GM23248 (cell line): ENCODE results near the gene GLB1L3. TPM values are rescaled to one million over a fixed set of nuclear protein-coding genes. Genes with fewer than 3 reads are reported as not detected.

Experiments
- DNase-seq: peaks from one replicate; pipeline ENCODE4 v3.0.0-alpha.2; 2015
- H2AFZ ChIP-seq: fragments of 200-600 bp; sonication (generic); 2 replicates; pipeline ENCODE4 v1.6.1; 2016; ENCODE audit warnings: antibody characterized with exemption
- H3F3A ChIP-seq: fragments of 200-600 bp; sonication (generic); 2 replicates; pipeline ENCODE4 v1.6.1; 2016; ENCODE audit warnings: mild to moderate bottlenecking, antibody characterized with exemption, mixed run types; ENCODE audit not compliant: insufficient read depth
- H3K27ac ChIP-seq: fragments of 200-600 bp; sonication (generic); 2 replicates; pipeline ENCODE4 v1.5.1; 2016; ENCODE audit warnings: mild to moderate bottlenecking
- H3K27me3 ChIP-seq: fragments of 200-600 bp; sonication (generic); replicated peaks from 2 replicates; pipeline ENCODE4 v1.6.1; 2016; ENCODE audit warnings: mild to moderate bottlenecking; ENCODE audit not compliant: insufficient read depth
- H3K36me3 ChIP-seq: fragments of 200-600 bp; sonication (generic); 2 replicates; pipeline ENCODE4 v1.6.1; 2016; ENCODE audit warnings: low read depth, mild to moderate bottlenecking
- H3K4me1 ChIP-seq: fragments of 200-600 bp; sonication (generic); 2 replicates; pipeline ENCODE4 v1.6.1; 2016; ENCODE audit warnings: mild to moderate bottlenecking; ENCODE audit not compliant: insufficient read depth
- H3K4me2 ChIP-seq: fragments of 200-600 bp; sonication (generic); one replicate; pipeline ENCODE4 v1.6.1; 2016; ENCODE audit warnings: mild to moderate bottlenecking; ENCODE audit not compliant: unreplicated experiment
- H3K4me3 ChIP-seq: fragments of 200-600 bp; sonication (generic); 2 replicates; pipeline ENCODE4 v1.5.1; 2016; ENCODE audit warnings: mild to moderate bottlenecking
- H3K79me2 ChIP-seq: fragments of 200-600 bp; sonication (generic); 2 replicates; pipeline ENCODE4 v1.6.1; 2016; ENCODE audit warnings: mild to moderate bottlenecking; ENCODE audit not compliant: insufficient read depth
- H3K9ac ChIP-seq: fragments of 200-600 bp; sonication (generic); 2 replicates; pipeline ENCODE4 v1.6.1; 2016; ENCODE audit warnings: mild to moderate bottlenecking
- H3K9me2 ChIP-seq: fragments of 200-600 bp; sonication (generic); 2 replicates; pipeline ENCODE4 v1.6.1; 2016; ENCODE audit warnings: mixed run types, mild to moderate bottlenecking, moderate library complexity; ENCODE audit not compliant: insufficient read depth
- H3K9me3 ChIP-seq: fragments of 200-600 bp; sonication (generic); one replicate; pipeline ENCODE4 v1.6.1; 2017; ENCODE audit warnings: low read depth
- H4K20me1 ChIP-seq: fragments of 200-600 bp; sonication (generic); 2 replicates; pipeline ENCODE4 v1.6.0; 2016; ENCODE audit not compliant: insufficient read depth
- EZH2 ChIP-seq: fragments of 200-600 bp; sonication (generic); IDR thresholded peaks from 2 replicates; pipeline ENCODE4 v1.6.1; 2018; ENCODE audit warnings: antibody characterized with exemption, mild to moderate bottlenecking; ENCODE audit not compliant: insufficient read depth, poor library complexity, severe bottlenecking
- EZH2phosphoT487 ChIP-seq: fragments of 200-600 bp; sonication (generic); IDR thresholded peaks from 2 replicates; pipeline ENCODE4 v1.6.1; 2018; ENCODE audit warnings: antibody characterized with exemption, moderate library complexity, mild to moderate bottlenecking, low read depth; ENCODE audit not compliant: insufficient read depth
- WGBS, 2 experiments: methylation state at CpG; one replicate each; pipeline ENCODE4 v1.1.6; 2015 to 2017; ENCODE audit warnings: low lambda C conversion rate in 2 of 2, low coverage in 1 of 2; ENCODE audit errors: missing lambda C conversion rate in 2 of 2; 5-methylcytosine and 5-hydroxymethylcytosine counted together
- in situ Hi-C: fragments of 300-500 bp; cut with MboI; formaldehyde crosslinking; loops from 2 replicates; pipeline ENCODE4 v1.15.0; 2020
- polyA plus RNA-seq: library from polyadenylated mRNA; unstranded; fragments of >200 nt; fragmentation: Nextera tagmentation; extraction: Ambion mirVana; gene quantifications from 2 replicates; pipeline ENCODE4 v1.2.1, GENCODE V29; 2016
- total RNA-seq: library from RNA; depleted of rRNA; stranded (reverse); fragments of >200 nt; shearing (Covaris generic); gene quantifications from 2 replicates; pipeline ENCODE4 v1.2.3, GENCODE V29; 2014

GLB1L3 gene
- total and polyA plus RNA-seq, 2 experiments from 2014 or later = not detected

DNA sequence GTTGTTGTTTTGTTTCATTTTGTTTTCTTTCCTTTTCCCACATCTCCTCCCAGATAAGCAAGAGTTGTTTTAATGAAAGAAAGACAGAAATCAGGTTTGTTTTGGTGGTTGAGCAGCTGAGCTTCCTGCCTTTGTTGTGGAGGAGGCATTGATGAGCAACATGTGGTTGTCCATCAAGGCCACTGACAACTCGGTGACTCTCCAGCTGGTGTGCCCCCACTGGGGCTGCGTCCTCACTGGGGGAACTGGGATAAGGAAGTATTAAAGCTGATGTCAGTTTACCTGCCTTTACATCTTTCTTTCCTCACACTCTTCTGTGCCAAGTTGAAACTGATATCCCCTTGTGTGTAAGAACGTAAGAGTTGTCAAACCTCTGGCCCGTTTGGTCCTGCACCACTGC is 45.8 kb upstream of the GLB1L3 start:
- no peaks in the 10 kb centered on the region for H3K9me2 ChIP-seq
- no peak for DNase-seq
- no peaks in the 10 kb centered on the region for H3K27me3 ChIP-seq
- no peak overlapping the region for H3K27ac ChIP-seq
- peaks cover 20% of the 10 kb centered on the region for H3F3A ChIP-seq
- H3K36me3 ChIP-seq = no peaks in the 10 kb centered on the region
- H2AFZ ChIP-seq = no peak overlapping the region
- H3K4me2 ChIP-seq = no peak overlapping the region
- H3K9me3 ChIP-seq = no peaks in the 10 kb centered on the region
- H3K4me3 ChIP-seq = no peak overlapping the region
- WGBS, 2 experiments = 90 to 93% methylated on average over 4 of the region's 4 CpGs
- H3K79me2 ChIP-seq = peaks cover 100% of the 10 kb centered on the region
- no peak for TF ChIP-seq EZH2
- TF ChIP-seq EZH2phosphoT487 = no peak
- H4K20me1 ChIP-seq = peaks cover 17% of the 10 kb centered on the region; the same call in 1 of the 2 replicates
- peaks cover 37% of the 10 kb centered on the region for H3K4me1 ChIP-seq
- no peak overlapping the region for H3K9ac ChIP-seq
- in situ Hi-C loops = no loop called here

DNA sequence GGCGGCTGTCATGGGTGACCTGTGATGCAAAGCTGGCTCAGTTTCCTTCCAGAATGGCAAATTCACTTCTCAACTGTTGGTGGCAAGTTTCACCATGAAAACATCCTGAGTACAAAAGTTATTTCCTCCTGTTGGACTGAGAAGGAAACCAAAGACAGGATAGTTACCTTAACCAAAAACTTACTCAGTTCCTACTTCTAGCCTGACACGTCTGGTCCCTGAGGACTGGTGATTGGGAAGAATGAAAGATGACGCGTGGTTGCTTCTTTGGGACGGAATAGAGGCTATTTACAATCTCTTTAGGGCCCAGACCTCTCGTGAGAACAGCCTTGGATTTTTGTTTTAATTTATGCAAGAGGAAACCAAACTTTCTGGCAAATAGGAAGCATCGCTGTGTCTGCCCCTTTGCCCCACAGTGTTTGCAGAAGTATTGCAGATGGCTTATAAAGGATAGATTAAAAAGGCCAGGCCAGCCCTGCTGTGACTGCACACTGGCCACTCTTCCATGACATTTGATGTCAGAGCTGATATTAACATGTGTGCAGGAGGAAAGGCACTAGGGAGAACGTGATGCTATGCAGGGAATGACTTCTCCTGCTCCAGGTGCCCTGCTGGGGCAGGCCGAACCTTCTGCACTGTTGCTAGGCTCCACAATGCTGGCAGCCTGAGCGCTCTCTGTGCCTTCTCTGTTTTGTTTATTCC is 44.1 kb upstream of the GLB1L3 start:
- TF ChIP-seq EZH2 = no peak
- no peak for TF ChIP-seq EZH2phosphoT487
- peaks cover 20% of the 10 kb centered on the region for H3F3A ChIP-seq
- peaks cover 87% of the 10 kb centered on the region for H3K79me2 ChIP-seq
- no peak overlapping the region for H2AFZ ChIP-seq
- in situ Hi-C loops = no loop called here
- DNase-seq = no peak
- no peak overlapping the region for H3K9ac ChIP-seq
- H3K9me2 ChIP-seq = no peaks in the 10 kb centered on the region
- no peak overlapping the region for H3K27ac ChIP-seq
- peaks cover 17% of the 10 kb centered on the region; the same call in 1 of the 2 replicates for H4K20me1 ChIP-seq
- no peak overlapping the region for H3K4me3 ChIP-seq
- H3K36me3 ChIP-seq = no peaks in the 10 kb centered on the region
- no peak overlapping the region for H3K4me2 ChIP-seq
- 73 to 74% methylated on average over 10 of the region's 10 CpGs for WGBS, 2 experiments
- H3K9me3 ChIP-seq = no peaks in the 10 kb centered on the region
- H3K4me1 ChIP-seq = peaks cover 22% of the 10 kb centered on the region
- no peaks in the 10 kb centered on the region for H3K27me3 ChIP-seq

GRCh38 chr11:134233729-134234179 is 42.4 kb upstream of the GLB1L3 start:
- peaks cover 11% of the 10 kb centered on the region; the same call in 1 of the 2 replicates for H4K20me1 ChIP-seq
- H3K4me2 ChIP-seq = no peak overlapping the region
- H3K4me1 ChIP-seq = peaks cover 15% of the 10 kb centered on the region
- no peaks in the 10 kb centered on the region for H3K27me3 ChIP-seq
- WGBS, 2 experiments = 93 to 95% methylated on average over 4 of the region's 4 CpGs
- peaks cover 70% of the 10 kb centered on the region for H3K79me2 ChIP-seq
- H2AFZ ChIP-seq = no peak overlapping the region
- no peaks in the 10 kb centered on the region for H3K9me3 ChIP-seq
- in situ Hi-C loops = no loop called here
- DNase-seq = no peak
- peaks cover 12% of the 10 kb centered on the region for H3F3A ChIP-seq
- H3K27ac ChIP-seq = no peak overlapping the region
- no peak overlapping the region for H3K9ac ChIP-seq
- H3K9me2 ChIP-seq = no peaks in the 10 kb centered on the region
- H3K4me3 ChIP-seq = no peak overlapping the region
- no peaks in the 10 kb centered on the region for H3K36me3 ChIP-seq
- TF ChIP-seq EZH2 = no peak
- TF ChIP-seq EZH2phosphoT487 = no peak

DNA sequence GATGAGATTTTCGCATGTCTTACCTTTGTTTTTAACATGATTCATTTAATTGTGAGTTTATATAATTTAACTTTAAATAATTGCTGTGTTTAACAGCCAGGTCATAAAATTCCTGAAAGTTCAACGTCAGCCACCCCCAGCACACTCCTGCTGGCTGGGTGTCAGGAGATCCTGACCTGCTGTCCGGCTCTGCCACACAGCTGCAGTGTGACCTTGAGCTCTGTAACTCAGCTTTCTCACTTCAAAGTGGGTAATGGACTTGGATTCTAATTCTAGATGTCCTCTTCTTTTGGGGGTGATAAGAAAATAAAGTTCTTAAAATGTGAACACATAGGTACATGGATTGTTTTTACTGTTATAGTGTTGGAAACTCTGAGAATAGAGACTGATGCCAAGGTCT is 40.8 kb upstream of the GLB1L3 start:
- WGBS, 2 experiments = 68 to 78% methylated on average over 3 of the region's 3 CpGs
- Histone ChIP-seq H3K36me3 (0 out of 2 replicates have a peak, but pooled peaks cover 6% of the 10 kb centered on the region), H3K27ac (no peak overlapping the region), H2AFZ (no peak overlapping the region), H3K4me3 (no peak overlapping the region), H3K4me2 (no peak overlapping the region), H4K20me1 (peaks cover under 1% of the 10 kb centered on the region; the same call in 1 of the 2 replicates), H3K9me2 (no peaks in the 10 kb centered on the region), H3K79me2 (peaks cover 54% of the 10 kb centered on the region), H3K27me3 (no peaks in the 10 kb centered on the region), H3K9me3 (no peaks in the 10 kb centered on the region), H3K4me1 (no peaks in the 10 kb centered on the region), H3K9ac (no peak overlapping the region), H3F3A (no peaks in the 10 kb centered on the region)
- DNase-seq = no peak
- no peak for TF ChIP-seq EZH2phosphoT487
- no peak for TF ChIP-seq EZH2
- in situ Hi-C loops = no loop called here
